H1 (cell line): Measurements from ENCODE around the gene DDA1.

Source experiments
- BRCA1 ChIP-seq: IDR thresholded peaks from 2 replicates; pipeline ENCODE4 v1.6.1; 2012; ENCODE audit warnings: low read depth, low read length, improper control_type of control experiment
- CHD1 ChIP-seq: IDR thresholded peaks from 2 replicates; pipeline ENCODE4 v1.6.1; 2012; ENCODE audit warnings: low read depth, low read length, improper control_type of control experiment
- EP300 ChIP-seq, 2 experiments: IDR thresholded peaks; 1 replicate in 1 of 2; 2 replicates in 1 of 2; pipeline ENCODE4 v1.6.1; 2011 to 2012; ENCODE audit warnings: low read depth in 2 of 2, low read length in 2 of 2, mild to moderate bottlenecking in 2 of 2, borderline replicate concordance in 1 of 2, inconsistent platforms in 1 of 2, moderate library complexity in 1 of 2
- EZH2 ChIP-seq: fragments of 200-600 bp; sonication (generic); IDR thresholded peaks from 2 replicates; pipeline ENCODE4 v1.7.1; 2012; ENCODE audit warnings: low read depth, mild to moderate bottlenecking, moderate library complexity, low read length, inconsistent platforms; ENCODE audit not compliant: severe bottlenecking
- JUND ChIP-seq: IDR thresholded peaks from 2 replicates; pipeline ENCODE4 v1.6.1; 2011; ENCODE audit warnings: mild to moderate bottlenecking, improper control_type of control experiment, low read length
- POLR2A ChIP-seq, 2 experiments: IDR thresholded peaks; 1 replicate in 1 of 2; 2 replicates in 1 of 2; pipeline ENCODE4 v1.6.1; 2011; ENCODE audit warnings: low read depth in 2 of 2, low read length in 2 of 2, mild to moderate bottlenecking in 2 of 2; ENCODE audit errors: control extremely low read depth in 1 of 2
- POLR2AphosphoS5 ChIP-seq: IDR thresholded peaks from 2 replicates; pipeline ENCODE4 v1.6.1; 2011; ENCODE audit warnings: low read depth, low read length
- RAD21 ChIP-seq, 2 experiments: IDR thresholded peaks in 1 of 2; conservative IDR thresholded peaks in 1 of 2; 2 replicates each; pipeline ENCODE4 v1.6.1; 2011; ENCODE audit warnings: low read depth in 2 of 2, low read length in 2 of 2, improper control_type of control experiment in 1 of 2, inconsistent platforms in 1 of 2, mild to moderate bottlenecking in 1 of 2, moderate library complexity in 1 of 2
- TBP ChIP-seq: IDR thresholded peaks from 2 replicates; pipeline ENCODE4 v1.6.1; 2011; ENCODE audit warnings: low read depth, low read length, improper control_type of control experiment
- TCF12 ChIP-seq: IDR thresholded peaks from 2 replicates; pipeline ENCODE4 v1.6.1; 2011; ENCODE audit warnings: low read depth, mild to moderate bottlenecking, low read length
- TF ChIP-seq, protein P1 (sequence below), 3 experiments: IDR thresholded peaks; 1 replicate in 2 of 3; 2 replicates in 1 of 3; pipeline versions ENCODE4 v1.5.1 to v1.6.1; 2011; ENCODE audit warnings: low read length in 3 of 3, mild to moderate bottlenecking in 3 of 3, inconsistent platforms in 2 of 3, low read depth in 1 of 3, moderate library complexity in 1 of 3; ENCODE audit not compliant: insufficient read depth in 1 of 3; ENCODE audit errors: control extremely low read depth in 1 of 3
- TF ChIP-seq, protein P2 (sequence below): IDR thresholded peaks from 2 replicates; pipeline ENCODE4 v1.6.1; 2012; ENCODE audit warnings: inconsistent platforms
- TF ChIP-seq, protein P3 (sequence below): IDR thresholded peaks from 2 replicates; pipeline ENCODE4 v1.6.1; 2011; ENCODE audit warnings: low read length, improper control_type of control experiment

DNA sequence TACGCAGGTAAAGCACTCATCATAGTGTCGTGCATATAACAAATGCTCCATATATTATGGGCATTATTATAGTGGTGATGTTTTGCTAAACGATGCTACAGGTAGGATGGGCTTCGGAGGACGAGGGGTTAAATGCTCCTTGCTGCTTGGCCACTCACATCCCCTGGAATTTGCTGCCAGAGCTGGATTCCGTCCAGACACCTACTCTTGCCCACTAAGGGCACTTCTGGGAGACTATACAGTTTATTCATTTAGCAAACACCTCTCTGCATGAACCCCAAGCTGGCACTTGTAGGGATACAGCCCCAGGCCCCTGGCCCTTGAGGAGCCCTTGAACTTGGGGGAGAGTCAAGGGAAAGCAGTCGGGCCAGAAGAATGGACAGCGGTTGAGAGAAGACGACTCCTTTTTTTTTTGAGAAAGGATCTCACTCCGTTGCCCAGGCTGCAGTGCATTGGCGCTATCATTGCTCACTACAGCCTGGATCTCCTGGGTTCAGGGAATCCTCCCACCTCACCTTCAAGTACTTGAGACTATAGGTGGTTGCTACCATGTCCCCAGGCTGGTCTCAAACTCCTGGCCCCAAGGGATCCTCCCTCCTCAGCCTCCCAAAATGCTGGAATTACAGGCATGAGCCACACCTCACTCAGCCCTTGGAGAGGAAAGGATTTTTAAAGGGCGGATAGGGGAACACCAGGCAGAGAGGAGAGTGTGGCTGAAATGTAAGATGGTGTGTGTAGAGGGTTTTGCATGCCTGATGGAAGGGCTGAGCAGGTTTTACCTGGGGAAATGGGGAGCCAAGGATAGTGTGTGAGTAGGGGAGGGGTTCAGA lies 4.8 kb upstream of the DDA1 start:
- TF ChIP-seq TCF12: no peak
- TF ChIP-seq TBP: no peak
- no peak for TF ChIP-seq EP300 (IDR thresholded peaks at IDR 0.05; ENCODE audit: borderline replicate concordance in 1 of 2, low read depth in 2 of 2, low read length in 2 of 2)
- TF ChIP-seq, protein P1, sequence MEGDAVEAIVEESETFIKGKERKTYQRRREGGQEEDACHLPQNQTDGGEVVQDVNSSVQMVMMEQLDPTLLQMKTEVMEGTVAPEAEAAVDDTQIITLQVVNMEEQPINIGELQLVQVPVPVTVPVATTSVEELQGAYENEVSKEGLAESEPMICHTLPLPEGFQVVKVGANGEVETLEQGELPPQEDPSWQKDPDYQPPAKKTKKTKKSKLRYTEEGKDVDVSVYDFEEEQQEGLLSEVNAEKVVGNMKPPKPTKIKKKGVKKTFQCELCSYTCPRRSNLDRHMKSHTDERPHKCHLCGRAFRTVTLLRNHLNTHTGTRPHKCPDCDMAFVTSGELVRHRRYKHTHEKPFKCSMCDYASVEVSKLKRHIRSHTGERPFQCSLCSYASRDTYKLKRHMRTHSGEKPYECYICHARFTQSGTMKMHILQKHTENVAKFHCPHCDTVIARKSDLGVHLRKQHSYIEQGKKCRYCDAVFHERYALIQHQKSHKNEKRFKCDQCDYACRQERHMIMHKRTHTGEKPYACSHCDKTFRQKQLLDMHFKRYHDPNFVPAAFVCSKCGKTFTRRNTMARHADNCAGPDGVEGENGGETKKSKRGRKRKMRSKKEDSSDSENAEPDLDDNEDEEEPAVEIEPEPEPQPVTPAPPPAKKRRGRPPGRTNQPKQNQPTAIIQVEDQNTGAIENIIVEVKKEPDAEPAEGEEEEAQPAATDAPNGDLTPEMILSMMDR (IDR thresholded peaks at IDR 0.05; ENCODE audit: control extremely low read depth in 1 of 3, insufficient read depth in 1 of 3, low read depth in 1 of 3, low read length in 3 of 3): no peak
- TF ChIP-seq CHD1: no peak
- TF ChIP-seq JUND: no peak
- TF ChIP-seq BRCA1: no peak
- TF ChIP-seq RAD21 (IDR thresholded peaks at IDR 0.05 in 1 of 2, conservative IDR thresholded peaks at IDR 0.05 in 1 of 2; ENCODE audit: low read depth in 2 of 2, low read length in 2 of 2): no peak
- no peak for TF ChIP-seq POLR2A (IDR thresholded peaks at IDR 0.05; ENCODE audit: control extremely low read depth in 1 of 2, low read depth in 2 of 2, low read length in 2 of 2)
- TF ChIP-seq POLR2AphosphoS5: no peak
- TF ChIP-seq, protein P2, sequence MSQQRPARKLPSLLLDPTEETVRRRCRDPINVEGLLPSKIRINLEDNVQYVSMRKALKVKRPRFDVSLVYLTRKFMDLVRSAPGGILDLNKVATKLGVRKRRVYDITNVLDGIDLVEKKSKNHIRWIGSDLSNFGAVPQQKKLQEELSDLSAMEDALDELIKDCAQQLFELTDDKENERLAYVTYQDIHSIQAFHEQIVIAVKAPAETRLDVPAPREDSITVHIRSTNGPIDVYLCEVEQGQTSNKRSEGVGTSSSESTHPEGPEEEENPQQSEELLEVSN: no peak
- TF ChIP-seq, protein P3, sequence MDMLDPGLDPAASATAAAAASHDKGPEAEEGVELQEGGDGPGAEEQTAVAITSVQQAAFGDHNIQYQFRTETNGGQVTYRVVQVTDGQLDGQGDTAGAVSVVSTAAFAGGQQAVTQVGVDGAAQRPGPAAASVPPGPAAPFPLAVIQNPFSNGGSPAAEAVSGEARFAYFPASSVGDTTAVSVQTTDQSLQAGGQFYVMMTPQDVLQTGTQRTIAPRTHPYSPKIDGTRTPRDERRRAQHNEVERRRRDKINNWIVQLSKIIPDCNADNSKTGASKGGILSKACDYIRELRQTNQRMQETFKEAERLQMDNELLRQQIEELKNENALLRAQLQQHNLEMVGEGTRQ: no peak
- TF ChIP-seq EZH2: no peak
